ENCODE data around the gene RABGGTA.

Gene RABGGTA

GRCh38 chr14:24279301-24280186 lies 8.1 kb upstream of the RABGGTA start:
- no peak for DNase-seq (ENCODE audit: low read depth)

- no peak for DNase-seq (ENCODE audit: low read depth)
Measured at GRCh38 chr14:24278424-24278823, 7.0 kb upstream of the RABGGTA start.

GRCh38 chr14:24277606-24278321 lies 6.4 kb upstream of the RABGGTA start:
- no peak for DNase-seq (ENCODE audit: low read depth)

DNA sequence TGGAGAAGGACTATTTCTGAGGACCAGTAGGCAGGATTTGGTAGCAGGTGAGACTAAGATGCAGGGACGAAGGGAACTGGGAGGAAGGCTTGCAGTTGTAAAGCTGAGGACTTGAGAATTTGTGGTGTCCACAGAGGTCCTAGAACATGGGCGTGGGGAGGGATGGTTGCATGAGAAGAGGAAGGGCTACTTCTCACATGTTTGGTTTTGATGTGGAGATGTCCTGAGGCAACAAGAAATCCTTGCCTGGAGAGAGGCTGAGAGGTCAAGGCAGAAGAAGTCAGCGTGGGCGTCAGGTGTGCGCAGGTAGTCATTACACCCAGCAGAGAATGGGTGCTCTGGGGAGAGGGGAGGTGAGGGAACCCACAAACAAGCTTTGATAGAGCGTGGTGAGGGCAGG lies 5.7 kb upstream of the RABGGTA start:
- no peak for DNase-seq (ENCODE audit: low read depth)

DNA sequence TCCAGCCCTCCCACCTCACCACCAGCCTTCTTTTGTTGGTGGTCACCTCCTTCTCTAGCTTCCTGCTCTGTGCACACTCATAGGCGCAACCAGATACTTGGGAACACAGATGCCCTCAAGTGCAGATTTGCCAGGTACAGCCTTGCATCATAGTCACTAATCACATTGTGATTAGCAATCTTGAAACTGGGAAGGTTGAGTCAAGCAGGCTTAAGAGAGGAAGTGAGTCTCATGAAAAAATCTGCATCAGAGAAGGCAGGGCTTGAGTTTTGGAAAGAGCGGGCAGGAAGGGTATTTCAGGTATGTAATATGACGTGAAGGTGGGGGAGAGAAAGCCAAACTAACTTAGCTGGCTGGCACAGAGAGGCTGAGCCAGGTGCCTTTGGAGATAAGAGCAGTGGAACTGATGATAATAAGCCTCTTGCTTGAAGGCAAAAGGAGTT lies 2.7 kb upstream of the RABGGTA start:
- DNase-seq (ENCODE audit: low read depth): peak; percentile 80

GRCh38 chr14:24273422-24273998 lies 2.1 kb upstream of the RABGGTA start:
- DNase-seq (ENCODE audit: low read depth): peak; percentile 8

- no peak for DNase-seq (ENCODE audit: low read depth)
Measured at GRCh38 chr14:24272467-24272866, 1.1 kb upstream of the RABGGTA start.

DNA sequence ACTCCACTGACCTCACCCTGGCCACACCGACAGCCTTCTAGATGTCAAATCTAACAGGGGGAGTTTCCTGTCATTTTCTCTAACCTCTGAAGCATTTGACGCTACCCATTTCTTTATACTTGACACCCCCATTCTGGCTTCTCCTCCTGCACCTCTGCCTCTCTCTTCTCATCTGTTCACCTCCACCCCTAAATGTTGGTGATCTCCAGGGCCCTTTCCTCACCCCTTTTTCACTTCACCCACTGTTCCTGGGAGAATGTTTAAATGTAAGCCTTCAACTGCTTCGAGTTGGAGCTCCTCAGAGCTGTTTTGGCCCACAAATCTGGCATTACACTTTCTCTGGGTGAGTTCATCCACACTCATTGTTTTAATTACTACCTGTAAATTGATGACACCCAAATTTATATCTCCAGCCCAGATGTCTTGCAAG lies 452 bp upstream of the RABGGTA start:
- no peak for DNase-seq (ENCODE audit: low read depth)

GRCh38 chr14:24270537-24271133 lies 762 bp downstream of the RABGGTA start:
- DNase-seq (ENCODE audit: low read depth): no peak

GRCh38 chr14:24269910-24270536 lies 1.4 kb downstream of the RABGGTA start:
- DNase-seq (ENCODE audit: low read depth): no peak

DNA sequence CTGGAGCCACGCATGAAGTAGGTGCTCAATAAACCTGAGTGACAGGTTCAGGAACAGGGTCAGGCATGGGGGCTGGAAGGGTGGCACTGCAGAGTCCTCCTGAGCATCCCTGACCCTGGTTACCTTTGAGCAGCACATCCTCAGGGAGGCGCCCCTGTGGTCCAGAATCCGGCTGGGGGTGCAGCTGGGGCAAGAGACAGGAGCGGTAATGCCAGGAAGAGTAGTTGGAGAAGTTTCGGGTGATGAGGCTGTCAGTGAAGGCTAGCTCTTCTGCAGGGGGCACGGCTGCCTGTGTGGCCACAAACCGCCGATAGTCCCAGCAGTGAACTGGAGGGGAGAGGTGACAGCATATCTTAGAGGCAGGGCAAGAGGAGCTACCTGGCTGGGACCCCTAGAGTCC lies 2.0 kb downstream of the RABGGTA start:
- no peak for DNase-seq (ENCODE audit: low read depth)

DNA sequence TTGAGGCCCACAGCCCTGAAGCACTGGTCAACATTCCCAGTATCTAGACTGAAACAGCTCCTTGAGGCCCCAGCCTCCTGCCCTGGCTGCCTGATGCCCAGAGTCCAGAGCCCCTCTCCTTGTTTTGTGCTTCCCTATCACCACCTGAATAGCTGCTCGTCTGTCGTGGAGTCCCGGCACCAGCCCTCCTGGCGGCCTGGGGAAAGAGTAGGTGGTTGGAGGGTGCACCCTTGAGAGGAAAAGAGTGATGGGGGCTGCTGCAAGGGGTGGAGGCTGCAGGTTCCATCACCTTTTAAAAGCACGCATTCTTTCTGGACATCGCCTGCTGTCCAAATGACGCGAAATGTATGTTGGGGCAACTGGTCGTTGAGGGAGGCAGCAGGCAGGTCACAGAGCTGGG lies 3.2 kb downstream of the RABGGTA start:
- DNase-seq (ENCODE audit: low read depth): no peak

- no peak for DNase-seq (ENCODE audit: low read depth)
Measured at GRCh38 chr14:24267516-24267915, 3.9 kb downstream of the RABGGTA start.

- DNase-seq (ENCODE audit: low read depth): no peak
Measured at GRCh38 chr14:24266344-24267244, 4.8 kb downstream of the RABGGTA start.

DNA sequence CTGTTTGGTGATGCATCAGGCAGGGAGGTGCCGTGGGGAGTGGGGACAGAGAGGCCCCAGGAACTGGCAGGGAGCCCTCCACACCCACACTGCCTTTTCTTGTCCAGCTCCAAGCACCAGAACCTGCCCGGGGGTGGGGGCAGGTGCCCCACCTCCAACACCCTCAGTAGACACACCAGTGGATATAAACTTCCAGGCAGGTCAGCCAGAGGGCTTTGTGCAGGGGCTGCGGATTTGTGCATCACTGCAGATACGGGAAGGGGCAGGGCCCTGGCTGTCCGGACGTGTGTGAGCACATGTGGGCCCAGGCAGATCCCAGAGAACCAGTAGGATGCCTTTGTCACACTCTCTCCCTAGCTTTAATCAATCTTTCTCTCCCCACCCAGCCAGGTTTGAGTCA lies 7.1 kb downstream of the RABGGTA start:
- no peak for DNase-seq (ENCODE audit: low read depth)

- DNase-seq (ENCODE audit: low read depth): no peak
Measured at GRCh38 chr14:24263848-24264247, 7.5 kb downstream of the RABGGTA start.

- DNase-seq (ENCODE audit: low read depth): no peak
Measured at GRCh38 chr14:24262821-24263733, 8.3 kb downstream of the RABGGTA start, which contains the start of gene TGM1. TSS of gene TGM1 (minus strand) at chr14:24263177. CDS start at chr14:24262352, 825 bp downstream.

- no peak for DNase-seq (ENCODE audit: low read depth)
Measured at GRCh38 chr14:24261969-24262327, 9.4 kb downstream of the RABGGTA start.

- DNase-seq (ENCODE audit: low read depth): no peak
Measured at GRCh38 chr14:24261256-24261968, 10.0 kb downstream of the RABGGTA start.
